Hepatocyte (in vitro differentiated cells): Measurements from ENCODE around the gene SORBS2. TPM values are rescaled to one million over a fixed set of nuclear protein-coding genes. Genes with fewer than 3 reads are reported as not detected.

Experiments used
- DNase-seq: peaks from one replicate; pipeline ENCODE4 v3.0.0-alpha.2; 2016; ENCODE audit warnings: low spot score
- H2AFZ ChIP-seq: fragments of 200-600 bp; sonication (generic); 2 replicates; pipeline ENCODE4 v1.6.0; 2016; ENCODE audit warnings: antibody characterized with exemption, mild to moderate bottlenecking
- H3K27ac ChIP-seq: fragments of 200-600 bp; sonication (generic); 2 replicates; pipeline ENCODE4 v1.5.1; 2016; ENCODE audit warnings: mild to moderate bottlenecking
- H3K27me3 ChIP-seq: fragments of 200-600 bp; sonication (generic); 2 replicates; pipeline ENCODE4 v1.6.1; 2016
- H3K36me3 ChIP-seq: fragments of 200-600 bp; sonication (generic); replicated peaks from 2 replicates; pipeline ENCODE4 v1.5.1; 2016; ENCODE audit warnings: low read depth; ENCODE audit not compliant: insufficient read depth
- H3K4me1 ChIP-seq: fragments of 200-600 bp; sonication (generic); 2 replicates; pipeline ENCODE4 v1.5.1; 2016; ENCODE audit warnings: mild to moderate bottlenecking, moderate library complexity; ENCODE audit not compliant: insufficient read depth
- H3K4me2 ChIP-seq: fragments of 200-600 bp; sonication (generic); 2 replicates; pipeline ENCODE4 v1.6.0; 2016
- H3K4me3 ChIP-seq: fragments of 200-600 bp; sonication (generic); 2 replicates; pipeline ENCODE4 v1.5.1; 2016; ENCODE audit warnings: mild to moderate bottlenecking
- H3K79me2 ChIP-seq: fragments of 200-600 bp; sonication (generic); 2 replicates; pipeline ENCODE4 v1.6.0; 2017; ENCODE audit warnings: mild to moderate bottlenecking
- H3K9me2 ChIP-seq: fragments of 200-600 bp; sonication (generic); replicated peaks from 2 replicates; pipeline ENCODE4 v1.6.0; 2017; ENCODE audit warnings: mild to moderate bottlenecking; ENCODE audit not compliant: insufficient read depth
- H3K9me3 ChIP-seq: fragments of 200-600 bp; sonication (generic); 2 replicates; pipeline ENCODE4 v1.5.1; 2016; ENCODE audit warnings: low read depth, mild to moderate bottlenecking
- H4K20me1 ChIP-seq: fragments of 200-600 bp; sonication (generic); 2 replicates; pipeline ENCODE4 v1.6.0; 2016; ENCODE audit warnings: mild to moderate bottlenecking; ENCODE audit not compliant: insufficient read depth, poor library complexity, severe bottlenecking
- EZH2 ChIP-seq: fragments of 200-600 bp; sonication (generic); IDR thresholded peaks from 2 replicates; pipeline ENCODE4 v1.6.1; 2016; ENCODE audit warnings: antibody characterized with exemption, mild to moderate bottlenecking, borderline replicate concordance
- EZH2phosphoT487 ChIP-seq: fragments of 200-600 bp; sonication (generic); IDR thresholded peaks from one replicate; pipeline ENCODE4 v1.6.1; 2018; ENCODE audit warnings: antibody characterized with exemption, mild to moderate bottlenecking, low read depth, moderate library complexity; ENCODE audit not compliant: unreplicated experiment, severe bottlenecking
- WGBS: methylation state at CpG from one replicate; pipeline ENCODE4 v1.1.6; 2016; ENCODE audit warnings: low lambda C conversion rate; ENCODE audit errors: missing lambda C conversion rate; 5-methylcytosine and 5-hydroxymethylcytosine counted together
- polyA plus RNA-seq: library from polyadenylated mRNA; unstranded; fragments of >200 nt; fragmentation: Nextera tagmentation; extraction: Ambion mirVana; gene quantifications from 2 replicates; pipeline ENCODE4 v1.2.1, GENCODE V29; 2016
- total RNA-seq: library from RNA; depleted of rRNA; stranded (reverse); fragments of >200 nt; gene quantifications from 2 replicates; pipeline ENCODE4 v1.2.3, GENCODE V29; 2014
- TF ChIP-seq, protein P1 (sequence below): fragments of 200-600 bp; sonication (generic); IDR thresholded peaks from 2 replicates; pipeline ENCODE4 v1.5.1; 2016; ENCODE audit warnings: antibody characterized with exemption, mild to moderate bottlenecking; ENCODE audit not compliant: poor library complexity

SORBS2 gene
- total and polyA plus RNA-seq, 2 experiments from 2014 or later = 43.4 to 52.1 TPM

DNA sequence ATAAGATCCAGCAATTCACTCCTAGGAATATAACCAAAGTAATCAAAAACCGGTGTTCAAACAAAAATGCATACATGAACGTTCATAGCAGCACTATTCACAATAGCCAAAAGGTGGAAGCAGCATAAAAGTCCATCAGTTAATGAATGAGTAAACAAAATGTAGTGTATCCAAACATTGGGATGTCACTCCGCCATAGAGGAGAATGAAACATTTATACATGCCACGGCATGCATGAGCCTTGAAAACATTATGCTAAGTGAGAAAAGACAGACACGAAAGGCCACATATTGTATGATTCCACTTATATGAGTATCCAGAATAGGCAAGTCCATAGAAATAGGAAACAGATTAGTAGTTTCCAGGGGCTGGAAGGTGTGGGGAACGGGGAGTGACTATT is 265.7 kb downstream of the SORBS2 start:
- WGBS = 88% methylated on average over 6 of the region's 6 CpGs
- H3K4me1 ChIP-seq = no peaks in the 10 kb centered on the region
- DNase-seq = no peak
- H3K36me3 ChIP-seq = no peaks in the 10 kb centered on the region
- TF ChIP-seq EZH2phosphoT487 (no peak), EZH2 (no peak)
- TF ChIP-seq, protein P1, sequence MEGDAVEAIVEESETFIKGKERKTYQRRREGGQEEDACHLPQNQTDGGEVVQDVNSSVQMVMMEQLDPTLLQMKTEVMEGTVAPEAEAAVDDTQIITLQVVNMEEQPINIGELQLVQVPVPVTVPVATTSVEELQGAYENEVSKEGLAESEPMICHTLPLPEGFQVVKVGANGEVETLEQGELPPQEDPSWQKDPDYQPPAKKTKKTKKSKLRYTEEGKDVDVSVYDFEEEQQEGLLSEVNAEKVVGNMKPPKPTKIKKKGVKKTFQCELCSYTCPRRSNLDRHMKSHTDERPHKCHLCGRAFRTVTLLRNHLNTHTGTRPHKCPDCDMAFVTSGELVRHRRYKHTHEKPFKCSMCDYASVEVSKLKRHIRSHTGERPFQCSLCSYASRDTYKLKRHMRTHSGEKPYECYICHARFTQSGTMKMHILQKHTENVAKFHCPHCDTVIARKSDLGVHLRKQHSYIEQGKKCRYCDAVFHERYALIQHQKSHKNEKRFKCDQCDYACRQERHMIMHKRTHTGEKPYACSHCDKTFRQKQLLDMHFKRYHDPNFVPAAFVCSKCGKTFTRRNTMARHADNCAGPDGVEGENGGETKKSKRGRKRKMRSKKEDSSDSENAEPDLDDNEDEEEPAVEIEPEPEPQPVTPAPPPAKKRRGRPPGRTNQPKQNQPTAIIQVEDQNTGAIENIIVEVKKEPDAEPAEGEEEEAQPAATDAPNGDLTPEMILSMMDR = no peak
- no peaks in the 10 kb centered on the region for H4K20me1 ChIP-seq
- H2AFZ ChIP-seq = no peak overlapping the region
- no peak overlapping the region for H3K4me3 ChIP-seq
- H3K27ac ChIP-seq = no peak overlapping the region
- H3K9me2 ChIP-seq = no peaks in the 10 kb centered on the region
- H3K79me2 ChIP-seq = no peaks in the 10 kb centered on the region
- no peak overlapping the region for H3K4me2 ChIP-seq
- H3K9me3 ChIP-seq = no peaks in the 10 kb centered on the region
- peaks cover 2% of the 10 kb centered on the region for H3K27me3 ChIP-seq

DNA sequence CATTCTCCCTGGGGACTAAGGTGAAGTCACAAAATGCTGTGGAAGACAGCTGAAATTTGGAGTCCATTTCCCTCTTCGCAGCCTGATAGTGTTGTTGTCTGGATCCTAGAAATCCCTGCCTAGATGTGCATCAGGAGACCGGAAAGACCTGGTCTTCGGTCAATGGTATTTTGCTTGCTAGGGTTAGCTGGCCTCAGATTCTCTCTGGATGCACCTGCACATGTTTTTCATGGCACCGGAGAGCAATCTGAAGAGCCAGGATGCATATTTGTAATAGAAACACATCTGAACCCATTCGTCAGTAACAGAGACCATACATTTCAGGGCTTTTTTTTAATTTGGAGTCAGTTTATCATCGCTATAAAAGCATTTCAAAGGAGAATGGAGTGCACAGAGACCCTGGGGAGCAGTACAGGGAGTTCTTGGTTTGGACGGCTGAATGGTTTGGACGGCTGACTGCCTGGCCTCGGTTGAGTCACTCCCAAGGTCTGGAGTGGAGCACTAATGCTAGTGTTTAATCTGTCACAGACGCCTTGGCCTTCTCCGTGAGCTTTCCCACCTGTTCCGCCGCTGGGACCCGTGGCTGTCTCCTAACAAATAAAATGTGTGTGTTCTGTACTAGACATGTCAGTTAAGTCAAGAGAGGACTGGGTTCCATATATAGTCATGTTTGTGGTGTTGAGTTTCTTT is 269.2 kb downstream of the SORBS2 start:
- Histone ChIP-seq H3K4me1 (no peaks in the 10 kb centered on the region), H3K36me3 (no peaks in the 10 kb centered on the region), H3K27ac (no peak overlapping the region), H3K4me2 (no peak overlapping the region), H3K79me2 (no peaks in the 10 kb centered on the region), H3K9me3 (no peaks in the 10 kb centered on the region), H3K9me2 (no peaks in the 10 kb centered on the region), H4K20me1 (no peaks in the 10 kb centered on the region), H3K27me3 (peaks cover 17% of the 10 kb centered on the region), H2AFZ (no peak overlapping the region), H3K4me3 (no peak overlapping the region)
- no peak for DNase-seq
- 68% methylated on average over 14 of the region's 14 CpGs for WGBS
- TF ChIP-seq, protein P1 = no peak
- no peak for TF ChIP-seq EZH2
- no peak for TF ChIP-seq EZH2phosphoT487

DNA sequence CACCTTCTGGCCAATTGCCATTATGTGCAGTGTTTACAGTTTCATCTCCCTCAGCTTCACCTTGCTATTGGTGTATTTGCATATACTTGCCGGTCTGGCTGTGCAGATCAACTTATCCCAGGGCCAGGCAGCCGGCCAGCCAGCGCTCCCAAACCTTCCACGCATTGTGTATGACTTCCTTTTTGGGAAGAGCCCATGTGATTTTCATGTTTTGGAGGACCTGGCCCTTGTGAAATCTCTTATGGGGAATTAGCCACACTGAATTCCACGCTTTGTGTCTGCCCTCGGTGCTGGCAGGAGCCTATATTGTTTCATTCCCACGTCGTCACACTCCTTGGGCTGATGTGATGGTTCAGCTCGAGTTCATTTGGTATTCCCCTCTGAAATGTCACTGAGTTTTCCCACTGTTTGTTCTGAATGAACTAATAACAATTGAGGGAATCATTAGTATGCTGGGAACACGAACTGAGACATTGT is 270.7 kb downstream of the SORBS2 start:
- Histone ChIP-seq H3K4me1 (peaks cover under 1% of the 10 kb centered on the region), H3K4me2 (no peak overlapping the region), H2AFZ (no peak overlapping the region), H3K36me3 (no peaks in the 10 kb centered on the region), H3K4me3 (no peak overlapping the region), H4K20me1 (no peaks in the 10 kb centered on the region), H3K79me2 (no peaks in the 10 kb centered on the region), H3K27ac (no peak overlapping the region), H3K9me3 (no peaks in the 10 kb centered on the region), H3K9me2 (no peaks in the 10 kb centered on the region), H3K27me3 (peaks cover 28% of the 10 kb centered on the region)
- 79% methylated on average over 10 of the region's 10 CpGs for WGBS
- TF ChIP-seq EZH2phosphoT487 = no peak
- TF ChIP-seq EZH2 = no peak
- TF ChIP-seq, protein P1 = no peak
- DNase-seq = no peak
